T-helper 17 cell (primary cell): Measurements from ENCODE around the gene IFIT1. TPM values are rescaled to one million over a fixed set of nuclear protein-coding genes. Genes with fewer than 3 reads are reported as not detected.
"Not testable (repeated sequence)": the region's sequence is repeated elsewhere in the genome, so short reads cannot be mapped to it uniquely, and the experiment has no call there.

Experiments
- ATAC-seq: fragments of 150-1000 bp; cut with Tn5 transposase; 2 replicates; pipeline ENCODE4 v1.10.0; 2021; ENCODE audit warnings: mild to moderate bottlenecking, moderate library complexity
- DNase-seq, 3 donors: peaks; one replicate each; pipeline versions ENCODE4 v3.0.0 to v3.0.0-alpha.2; 2020 to 2021
- H3K9me3 ChIP-seq: one replicate; pipeline ENCODE4 v1.7.0; 2013; ENCODE audit warnings: low read length, mild to moderate bottlenecking; ENCODE audit not compliant: control insufficient read depth, poor library complexity, severe bottlenecking
- H3K27ac Mint-ChIP-seq: one replicate; pipeline ENCODE4 v1.8.0; 2022; ENCODE audit warnings: mild to moderate bottlenecking, moderate library complexity, mixed read lengths
- H3K27me3 Mint-ChIP-seq: one replicate; pipeline ENCODE4 v1.8.0; 2022; ENCODE audit warnings: mixed read lengths
- H3K36me3 Mint-ChIP-seq: one replicate; pipeline ENCODE4 v1.8.0; 2022; ENCODE audit warnings: low read depth, mixed read lengths
- H3K4me1 Mint-ChIP-seq: one replicate; pipeline ENCODE4 v1.8.0; 2022; ENCODE audit warnings: mild to moderate bottlenecking, mixed read lengths
- H3K4me3 Mint-ChIP-seq: one replicate; pipeline ENCODE4 v1.8.0; 2022; ENCODE audit warnings: mild to moderate bottlenecking, moderate library complexity, mixed read lengths
- total RNA-seq, 4 donors: library from RNA in 2 of 4; stranded (reverse) in 2 of 4; gene quantifications; one replicate each; pipeline ENCODE4 v1.2.3 and lab custom pipeline; 2022 to 2026

IFIT1 gene, protein sequence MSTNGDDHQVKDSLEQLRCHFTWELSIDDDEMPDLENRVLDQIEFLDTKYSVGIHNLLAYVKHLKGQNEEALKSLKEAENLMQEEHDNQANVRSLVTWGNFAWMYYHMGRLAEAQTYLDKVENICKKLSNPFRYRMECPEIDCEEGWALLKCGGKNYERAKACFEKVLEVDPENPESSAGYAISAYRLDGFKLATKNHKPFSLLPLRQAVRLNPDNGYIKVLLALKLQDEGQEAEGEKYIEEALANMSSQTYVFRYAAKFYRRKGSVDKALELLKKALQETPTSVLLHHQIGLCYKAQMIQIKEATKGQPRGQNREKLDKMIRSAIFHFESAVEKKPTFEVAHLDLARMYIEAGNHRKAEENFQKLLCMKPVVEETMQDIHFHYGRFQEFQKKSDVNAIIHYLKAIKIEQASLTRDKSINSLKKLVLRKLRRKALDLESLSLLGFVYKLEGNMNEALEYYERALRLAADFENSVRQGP
- total RNA-seq: 1 to 10 TPM; 1.9 to 3.8 TPM
- 12.1 to 34.0 reads per million in 2 donors for total RNA-seq (lab: John Stamatoyannopoulos, UW)

DNA sequence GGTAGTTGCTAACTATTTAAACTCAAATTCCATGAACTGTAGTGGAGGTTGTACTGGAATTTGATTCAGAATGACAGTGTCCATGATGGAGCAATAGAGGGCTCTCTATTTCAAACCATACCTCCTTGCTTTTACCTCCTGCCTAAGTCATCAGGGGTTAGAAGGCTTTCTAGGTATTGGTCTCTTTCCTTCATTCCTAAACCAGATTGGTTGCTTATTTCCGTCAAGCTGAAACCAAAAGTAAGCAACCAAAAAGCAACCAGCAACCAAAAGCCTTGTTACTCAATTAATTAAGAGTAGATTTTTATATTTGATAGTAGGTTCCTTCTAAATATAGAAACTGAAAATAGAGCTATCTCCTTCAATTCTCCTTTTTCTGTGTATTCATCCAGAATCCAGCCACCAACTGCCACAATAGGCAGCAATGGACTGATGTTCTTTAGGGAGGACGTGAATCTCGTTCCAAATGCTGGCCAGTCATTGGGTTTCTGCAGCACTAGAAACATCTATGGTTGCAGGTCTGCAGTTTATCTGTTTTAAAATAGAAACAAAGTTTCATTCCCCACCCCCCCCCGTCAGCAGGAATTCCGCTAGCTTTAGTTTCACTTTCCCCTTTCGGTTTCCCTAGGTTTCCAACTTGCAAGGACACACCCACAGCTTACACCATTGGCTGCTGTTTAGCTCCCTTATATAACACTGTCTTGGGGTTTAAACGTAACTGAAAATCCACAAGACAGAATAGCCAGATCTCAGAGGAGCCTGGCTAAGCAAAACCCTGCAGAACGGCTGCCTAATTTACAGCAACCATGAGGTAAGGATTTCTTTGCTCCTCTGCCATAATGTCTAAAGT lies at the start of gene IFIT1:
TSS of gene IFIT1 (plus strand) at position 717 of the 850 bp plus-strand sequence. CDS start at position 807, 90 bp downstream.
- peak within 1 kb of the TSS; percentile 88 for H3K4me3 Mint-ChIP-seq
- H3K27me3 Mint-ChIP-seq: no peaks in the 10 kb centered on the region
- DNase-seq (peak in 1 of 3 donors; percentile 32), ATAC-seq (peak; percentile 93)
- H3K4me1 Mint-ChIP-seq: peaks cover 13% of the 10 kb centered on the region
- no peaks in the 10 kb centered on the region for H3K9me3 ChIP-seq
- peaks cover 2% of the 10 kb centered on the region for H3K36me3 Mint-ChIP-seq
- H3K27ac Mint-ChIP-seq: peak within 1 kb of the TSS; percentile 89

DNA sequence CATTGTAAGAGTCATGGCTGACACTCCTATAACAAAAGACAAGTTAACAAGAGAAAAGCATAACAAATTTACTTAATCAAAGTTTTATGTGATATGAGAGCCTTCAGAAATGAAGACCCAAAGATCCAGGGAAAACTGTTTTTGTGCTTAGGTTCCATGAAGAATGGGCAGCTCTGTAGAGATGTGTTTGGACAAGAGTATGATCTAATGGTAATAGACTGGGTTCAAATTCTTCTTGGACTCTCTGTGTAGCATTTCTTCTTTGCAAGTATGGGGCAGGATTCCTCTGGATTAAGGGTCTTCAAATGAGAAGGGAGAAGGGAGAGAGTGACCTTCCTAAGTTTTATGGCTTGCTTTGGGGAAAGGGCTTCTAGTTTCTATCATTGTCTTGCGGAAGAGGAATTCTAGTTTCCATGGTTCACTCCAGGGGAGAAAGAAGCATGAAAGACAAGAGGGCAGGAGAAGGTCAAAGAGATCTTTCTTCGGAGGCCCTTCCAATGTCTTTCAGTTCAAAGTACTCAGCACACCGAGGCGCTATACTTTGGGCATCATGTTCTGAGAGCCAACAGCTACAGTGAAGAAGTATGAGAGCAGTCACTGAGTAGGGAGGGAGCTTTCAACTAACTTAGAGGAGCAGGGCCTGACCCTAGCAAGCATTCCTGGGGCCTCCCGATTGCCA lies 49.2 kb upstream of the IFIT1 start:
- Mint-ChIP-seq H3K4me3 (no peak overlapping the region), H3K36me3 (peaks cover 11% of the 10 kb centered on the region), H3K27ac (no peak overlapping the region), H3K4me1 (peaks cover 6% of the 10 kb centered on the region), H3K27me3 (no peaks in the 10 kb centered on the region)
- ATAC-seq (no peak), DNase-seq (no peak)
- H3K9me3 ChIP-seq: no peaks in the 10 kb centered on the region

DNA sequence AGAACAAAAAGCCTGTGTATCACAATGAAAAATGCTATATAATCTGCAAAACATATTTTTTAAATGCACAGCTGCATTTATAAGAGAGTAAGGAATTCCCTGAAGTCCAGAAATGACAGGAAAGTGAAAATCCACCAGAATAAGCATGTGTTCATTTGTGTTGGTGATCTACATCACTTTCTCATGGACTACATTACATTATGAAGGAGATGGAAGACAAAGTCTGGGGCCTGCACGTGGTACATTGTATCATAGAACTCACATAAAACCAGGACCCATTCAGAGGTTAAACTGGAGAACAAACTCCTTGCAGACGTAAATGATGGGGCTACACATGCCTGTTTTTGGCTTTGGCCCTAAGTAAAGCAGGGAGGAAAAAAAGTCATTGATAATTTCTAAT lies 48.3 kb upstream of the IFIT1 start:
- no peaks in the 10 kb centered on the region for H3K9me3 ChIP-seq
- peaks cover 6% of the 10 kb centered on the region for H3K4me1 Mint-ChIP-seq
- no peak for DNase-seq
- no peak for ATAC-seq
- no peak overlapping the region for H3K27ac Mint-ChIP-seq
- peaks cover 8% of the 10 kb centered on the region for H3K36me3 Mint-ChIP-seq
- H3K27me3 Mint-ChIP-seq: no peaks in the 10 kb centered on the region
- H3K4me3 Mint-ChIP-seq: no peak overlapping the region

DNA sequence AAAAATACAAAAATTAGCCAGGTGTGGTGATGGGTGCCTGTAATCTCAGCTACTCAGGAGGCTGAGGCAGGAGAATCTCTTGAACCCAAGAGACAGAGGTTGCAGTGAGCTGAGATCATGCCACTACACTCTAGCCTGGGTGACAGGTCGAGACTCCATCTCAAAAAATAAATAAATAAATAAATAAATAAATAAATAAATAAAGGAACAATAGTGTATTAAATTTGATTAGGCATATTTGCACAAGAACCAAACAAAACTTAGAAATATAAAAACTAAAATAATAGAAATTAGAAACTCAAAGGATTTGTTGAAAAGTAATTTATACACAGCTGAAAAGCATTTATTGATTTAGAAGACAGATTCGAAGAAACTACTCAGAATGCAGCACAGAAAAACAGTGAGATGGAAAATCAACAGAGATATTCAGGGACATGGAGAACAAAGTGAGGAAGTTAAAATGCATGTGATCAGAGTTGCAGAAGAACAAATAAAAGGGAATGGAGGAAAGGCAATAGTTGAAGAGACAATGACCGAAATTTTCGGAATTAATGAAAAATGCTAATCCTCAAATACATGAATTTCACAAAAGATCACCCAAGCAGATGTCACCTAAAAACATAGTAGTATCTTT lies 46.9 kb upstream of the IFIT1 start:
- Mint-ChIP-seq H3K4me3 (no peak overlapping the region), H3K27ac (no peak overlapping the region), H3K4me1 (peaks cover 7% of the 10 kb centered on the region), H3K36me3 (no peaks in the 10 kb centered on the region), H3K27me3 (no peaks in the 10 kb centered on the region)
- ATAC-seq: no peak
- H3K9me3 ChIP-seq: no peaks in the 10 kb centered on the region
- no peak for DNase-seq

DNA sequence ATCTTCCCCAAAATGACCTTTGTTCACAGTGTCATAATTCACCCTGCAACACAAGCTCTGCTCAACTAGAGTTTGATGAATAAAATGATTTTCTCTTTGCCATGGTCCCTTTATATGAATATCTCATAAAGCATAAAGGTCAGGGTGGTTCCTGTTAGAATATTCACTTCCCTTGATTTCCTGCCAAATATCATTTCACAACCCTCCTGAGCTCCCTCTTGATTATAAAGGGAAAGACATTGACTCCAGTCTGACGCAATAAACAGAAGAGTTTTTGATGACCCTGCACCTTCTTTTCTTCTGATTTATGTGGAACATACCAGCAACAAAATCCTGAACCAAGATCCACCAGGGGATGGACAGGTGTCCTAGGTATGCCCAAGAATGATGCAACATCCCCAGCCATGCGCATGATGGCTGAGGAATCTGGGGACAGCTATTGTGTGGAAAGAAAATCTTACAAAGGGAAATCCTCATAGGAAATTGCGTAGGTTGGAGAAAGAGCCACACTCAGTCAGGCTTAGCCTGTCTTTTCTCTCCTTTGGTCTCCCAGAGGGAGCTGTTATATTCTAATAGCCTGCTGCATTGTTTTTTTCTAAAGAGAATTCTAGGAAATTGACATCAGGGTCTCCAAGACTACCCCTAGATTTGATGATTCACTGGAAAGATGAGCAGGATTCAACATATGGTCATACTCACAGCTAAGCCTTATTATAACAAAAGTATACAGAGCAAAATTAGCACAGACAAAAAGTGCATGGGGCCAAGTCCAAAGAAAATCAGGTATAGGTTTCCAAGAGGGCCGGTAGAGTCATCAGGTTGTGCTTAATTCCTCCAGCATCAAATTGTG lies 45.8 kb upstream of the IFIT1 start:
- no peak for ATAC-seq
- Mint-ChIP-seq H3K4me3 (no peak overlapping the region), H3K4me1 (peaks cover 14% of the 10 kb centered on the region), H3K27ac (no peak overlapping the region), H3K36me3 (no peaks in the 10 kb centered on the region), H3K27me3 (no peaks in the 10 kb centered on the region)
- DNase-seq: no peak
- H3K9me3 ChIP-seq: no peaks in the 10 kb centered on the region

DNA sequence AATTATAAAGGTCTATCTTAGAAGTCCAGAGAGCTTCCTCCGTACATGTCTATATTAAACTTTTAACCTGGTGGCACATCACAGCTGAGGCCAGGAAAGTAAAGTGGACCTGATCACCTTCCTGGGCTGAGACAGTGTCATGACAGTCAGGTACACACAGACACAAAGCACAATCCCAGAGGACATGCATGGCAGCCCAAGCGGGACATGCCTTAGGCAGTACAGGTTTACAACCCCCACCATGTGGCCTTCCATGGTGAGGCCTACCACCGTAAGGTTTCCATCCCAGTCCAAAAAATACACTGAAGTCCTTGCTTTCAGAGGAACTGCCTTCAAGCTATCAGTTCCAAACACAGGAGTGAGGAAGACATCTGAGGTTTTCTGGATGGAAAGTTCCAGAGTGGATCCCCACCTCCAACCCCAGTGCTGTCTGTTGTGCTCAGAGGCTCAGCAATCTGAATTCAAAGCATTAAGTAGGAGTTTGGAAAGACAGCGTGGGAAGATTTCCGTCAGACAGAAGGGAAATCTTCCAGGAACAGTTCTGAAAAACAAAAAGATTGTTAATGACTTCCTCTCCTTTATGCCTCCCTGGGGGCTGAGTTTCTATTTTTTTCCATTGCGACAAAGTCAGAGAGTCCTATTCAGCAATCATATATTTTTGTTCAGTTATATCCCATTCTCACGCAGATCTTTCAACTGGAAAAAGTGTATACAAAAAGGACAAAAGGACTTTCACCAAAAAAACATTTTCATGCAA lies 44.5 kb upstream of the IFIT1 start:
- no peak for ATAC-seq
- no peaks in the 10 kb centered on the region for H3K36me3 Mint-ChIP-seq
- no peak overlapping the region for H3K27ac Mint-ChIP-seq
- peaks cover 5% of the 10 kb centered on the region for H3K27me3 Mint-ChIP-seq
- no peak overlapping the region for H3K4me3 Mint-ChIP-seq
- no peaks in the 10 kb centered on the region for H3K9me3 ChIP-seq
- no peak for DNase-seq
- peaks cover 17% of the 10 kb centered on the region for H3K4me1 Mint-ChIP-seq

DNA sequence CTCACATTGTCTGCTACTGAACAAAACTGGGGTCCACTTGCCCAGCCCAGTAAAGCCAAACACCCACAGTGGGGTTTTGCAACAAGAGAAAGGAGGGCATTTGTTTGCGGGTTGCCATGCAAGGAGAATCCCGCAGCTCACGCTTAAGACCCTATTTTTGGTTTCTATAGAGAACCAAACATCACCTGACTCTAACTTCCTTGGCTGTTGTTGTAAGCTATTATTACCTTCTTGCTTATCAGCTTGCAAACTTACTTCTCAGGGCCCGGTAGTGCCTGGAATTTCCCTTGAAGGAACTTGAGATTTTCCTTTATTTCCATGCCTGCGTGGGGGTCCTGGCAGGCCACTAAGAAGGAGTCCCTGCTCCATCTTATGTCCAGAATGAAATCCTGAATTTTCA lies 43.9 kb upstream of the IFIT1 start:
- ATAC-seq: no peak
- Mint-ChIP-seq H3K4me3 (no peak overlapping the region), H3K36me3 (no peaks in the 10 kb centered on the region), H3K27me3 (peaks cover 5% of the 10 kb centered on the region), H3K27ac (no peak overlapping the region), H3K4me1 (peaks cover 17% of the 10 kb centered on the region)
- no peak for DNase-seq
- H3K9me3 ChIP-seq: no peaks in the 10 kb centered on the region

DNA sequence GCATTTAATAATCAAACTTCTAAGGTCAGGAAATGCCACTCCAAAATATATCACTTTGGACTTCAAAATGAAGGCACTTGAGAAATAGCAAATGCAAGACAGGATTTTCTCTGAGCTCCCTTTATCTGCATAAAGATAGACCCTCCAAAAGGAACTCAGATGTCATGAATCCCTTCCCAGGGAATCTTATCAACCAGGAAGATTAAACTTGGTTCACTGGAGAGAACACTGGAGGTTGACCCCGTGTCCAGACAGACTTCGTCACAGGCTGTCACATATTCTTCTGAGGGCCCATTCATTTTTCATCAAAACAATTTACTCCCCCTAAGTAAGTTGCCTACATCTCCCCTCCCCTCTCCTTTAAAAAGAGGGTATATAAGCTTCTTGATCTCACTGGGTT lies 43.4 kb upstream of the IFIT1 start:
- ATAC-seq (no peak), DNase-seq (no peak)
- H3K9me3 ChIP-seq: no peaks in the 10 kb centered on the region
- no peak overlapping the region for H3K4me3 Mint-ChIP-seq
- peaks cover 2% of the 10 kb centered on the region for H3K36me3 Mint-ChIP-seq
- no peak overlapping the region for H3K27ac Mint-ChIP-seq
- peaks cover 5% of the 10 kb centered on the region for H3K27me3 Mint-ChIP-seq
- H3K4me1 Mint-ChIP-seq: peaks cover 17% of the 10 kb centered on the region

DNA sequence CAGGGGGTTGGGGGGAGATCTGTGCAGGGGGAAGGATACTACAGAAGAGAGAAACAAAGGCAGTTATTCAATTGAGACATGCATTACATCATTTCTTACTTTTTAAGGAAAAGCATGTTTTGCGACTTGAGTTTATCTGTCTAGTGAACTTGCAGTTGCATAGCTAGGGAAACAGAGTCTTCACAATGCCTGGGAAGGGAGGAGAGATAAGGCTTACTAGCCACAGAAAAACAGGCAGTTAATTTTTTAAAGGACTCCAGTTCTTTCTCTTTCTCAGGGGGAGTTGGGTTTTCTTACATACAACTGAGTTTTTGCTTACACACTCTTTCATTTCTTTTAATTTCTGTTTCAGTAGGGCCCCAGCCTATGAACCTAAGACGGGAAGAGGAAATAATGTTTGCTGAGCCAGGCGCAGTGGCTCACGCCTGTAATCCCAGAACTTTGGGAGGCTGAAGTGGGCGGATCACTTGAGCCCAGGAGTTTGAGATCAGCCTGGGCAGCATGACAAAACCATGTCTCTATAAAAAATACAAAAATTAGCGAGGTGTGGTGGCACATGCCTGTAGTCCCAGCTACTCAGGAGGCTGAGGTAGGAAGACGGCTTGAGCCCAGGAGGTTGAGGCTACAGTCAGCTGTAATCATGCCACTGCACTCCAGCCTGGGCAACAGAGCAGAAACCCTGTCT lies 41.6 kb upstream of the IFIT1 start:
- H3K4me3 Mint-ChIP-seq, DNase-seq, H3K36me3 Mint-ChIP-seq, H3K9me3 ChIP-seq, H3K27me3 Mint-ChIP-seq, ATAC-seq: not testable (repeated sequence)
- peak overlapping the region; percentile 67 for H3K27ac Mint-ChIP-seq
- peaks cover 17% of the 10 kb centered on the region for H3K4me1 Mint-ChIP-seq

DNA sequence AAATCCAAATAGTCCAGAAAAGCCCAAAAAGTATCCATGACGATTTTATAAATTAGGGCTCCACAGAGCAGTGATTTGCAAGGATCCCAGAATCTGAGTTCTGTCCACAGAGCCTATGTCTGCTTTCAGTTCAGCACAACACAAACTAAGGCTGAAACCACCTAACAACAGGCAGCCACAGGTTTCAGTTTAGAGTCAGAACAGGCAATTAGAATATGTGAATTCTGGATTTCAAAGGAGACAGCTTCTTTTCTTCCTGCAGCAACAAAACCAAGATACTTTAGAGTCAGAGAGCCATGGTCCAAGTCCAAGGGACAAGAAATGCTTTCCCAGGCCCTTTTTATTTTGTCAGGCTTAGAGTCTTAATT lies 41.0 kb upstream of the IFIT1 start:
- Mint-ChIP-seq H3K27me3 (peaks cover 9% of the 10 kb centered on the region), H3K4me3 (no peak overlapping the region), H3K36me3 (peaks cover 5% of the 10 kb centered on the region), H3K27ac (peak overlapping the region; percentile 67), H3K4me1 (peaks cover 17% of the 10 kb centered on the region)
- DNase-seq (no peak), ATAC-seq (peak; percentile 41)
- no peaks in the 10 kb centered on the region for H3K9me3 ChIP-seq
